ENCODE measurements around the gene MRPS27.

The MRPS27 gene

DNA sequence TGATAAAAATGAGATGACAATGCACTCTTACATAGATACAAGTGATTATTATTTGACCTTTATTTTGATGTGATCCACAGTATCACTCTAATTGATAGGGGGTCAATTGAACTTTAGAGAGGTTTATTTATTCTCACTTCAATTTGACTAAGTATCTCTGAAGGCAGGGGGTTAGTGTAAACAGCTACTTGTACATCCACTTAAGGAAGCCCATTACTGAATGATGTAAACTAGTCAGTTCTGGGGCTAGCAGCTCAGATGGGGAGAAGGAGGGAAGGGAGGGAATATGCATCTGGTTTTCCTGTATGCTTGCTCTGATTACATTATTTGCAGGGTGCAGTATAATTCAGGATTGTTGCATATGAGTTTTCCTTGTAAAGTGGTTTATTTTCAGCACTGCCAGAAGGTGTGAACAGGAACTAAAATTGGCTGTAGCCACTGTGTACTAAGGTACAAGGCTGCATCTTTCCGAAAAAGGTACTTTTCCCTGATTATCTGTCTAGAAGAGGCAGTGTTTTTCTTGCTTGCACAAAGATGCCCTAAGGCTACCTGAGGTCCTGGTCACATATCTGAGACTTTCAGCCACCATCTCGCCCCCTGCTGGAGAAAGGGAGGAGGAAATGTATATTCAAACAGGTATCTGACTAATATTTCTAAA lies 51.2 kb downstream of the MRPS27 start:
- H3K27ac ChIP-seq = no peak overlapping the region
- no peak for DNase-seq (ENCODE audit: low read depth, low spot score)

DNA sequence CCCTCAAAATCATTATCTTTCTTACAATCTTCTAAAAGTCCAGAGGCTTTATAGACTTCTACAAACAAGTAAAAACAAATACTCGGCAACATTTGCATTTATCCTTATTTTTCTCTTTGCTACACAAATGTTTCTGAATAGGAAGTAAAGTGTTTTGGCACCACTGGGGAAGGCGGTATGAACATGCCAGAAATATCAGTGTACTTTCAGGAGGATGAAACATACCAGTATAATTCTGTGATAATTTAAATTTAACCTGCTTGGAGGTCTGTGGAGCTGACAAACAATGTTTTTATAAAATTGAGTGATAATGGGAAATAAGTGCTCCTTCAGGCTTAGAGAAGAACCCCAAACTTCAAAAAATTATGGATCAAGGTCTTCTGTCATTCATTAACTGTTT lies 51.8 kb downstream of the MRPS27 start:
- DNase-seq (ENCODE audit: low read depth, low spot score) = no peak
- H3K27ac ChIP-seq = no peak overlapping the region

DNA sequence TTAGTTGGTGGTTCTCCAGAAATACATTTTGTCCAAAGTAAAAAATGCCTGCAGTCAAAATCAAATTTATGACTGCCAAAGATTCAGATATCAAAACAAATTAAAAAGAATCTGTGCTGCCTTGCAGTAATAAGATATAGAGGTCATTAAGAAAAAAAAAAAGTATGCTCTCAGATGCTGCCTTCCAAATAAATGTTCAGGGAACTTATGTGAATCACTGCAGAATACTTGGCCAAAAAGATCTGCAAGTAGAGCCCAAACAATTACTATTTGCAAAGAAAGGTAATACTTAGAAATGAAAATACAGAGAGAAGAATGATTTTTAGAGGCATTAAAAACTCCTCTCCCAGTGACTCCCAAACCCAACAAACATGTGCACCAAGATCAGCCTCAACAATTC lies 52.4 kb downstream of the MRPS27 start:
- no peak for DNase-seq (ENCODE audit: low read depth, low spot score)

DNA sequence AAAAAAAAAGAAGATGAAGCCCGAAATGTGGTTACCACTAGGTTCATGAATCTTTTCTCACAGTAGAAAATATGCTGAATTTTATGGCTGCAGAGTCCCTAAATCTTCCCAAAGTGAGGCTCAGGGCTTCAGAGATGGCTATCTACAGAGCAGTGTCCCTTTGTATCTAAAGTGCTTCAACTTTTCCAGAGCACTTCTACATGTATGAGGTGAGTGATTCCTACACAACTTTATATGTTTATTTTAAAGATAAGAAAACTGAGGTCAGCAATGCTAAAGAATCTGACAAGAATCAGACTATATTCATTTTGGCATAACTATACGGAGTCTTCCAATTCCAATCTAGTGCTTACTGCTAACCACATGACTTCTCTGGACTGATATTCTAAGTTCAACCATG lies 53.2 kb downstream of the MRPS27 start:
- H3K27ac ChIP-seq = no peak overlapping the region
- DNase-seq (ENCODE audit: low read depth, low spot score) = no peak

More for the DNA sequence above, 52.4 kb downstream of the MRPS27 start:
- H3K27ac ChIP-seq = no peak overlapping the region

DNA sequence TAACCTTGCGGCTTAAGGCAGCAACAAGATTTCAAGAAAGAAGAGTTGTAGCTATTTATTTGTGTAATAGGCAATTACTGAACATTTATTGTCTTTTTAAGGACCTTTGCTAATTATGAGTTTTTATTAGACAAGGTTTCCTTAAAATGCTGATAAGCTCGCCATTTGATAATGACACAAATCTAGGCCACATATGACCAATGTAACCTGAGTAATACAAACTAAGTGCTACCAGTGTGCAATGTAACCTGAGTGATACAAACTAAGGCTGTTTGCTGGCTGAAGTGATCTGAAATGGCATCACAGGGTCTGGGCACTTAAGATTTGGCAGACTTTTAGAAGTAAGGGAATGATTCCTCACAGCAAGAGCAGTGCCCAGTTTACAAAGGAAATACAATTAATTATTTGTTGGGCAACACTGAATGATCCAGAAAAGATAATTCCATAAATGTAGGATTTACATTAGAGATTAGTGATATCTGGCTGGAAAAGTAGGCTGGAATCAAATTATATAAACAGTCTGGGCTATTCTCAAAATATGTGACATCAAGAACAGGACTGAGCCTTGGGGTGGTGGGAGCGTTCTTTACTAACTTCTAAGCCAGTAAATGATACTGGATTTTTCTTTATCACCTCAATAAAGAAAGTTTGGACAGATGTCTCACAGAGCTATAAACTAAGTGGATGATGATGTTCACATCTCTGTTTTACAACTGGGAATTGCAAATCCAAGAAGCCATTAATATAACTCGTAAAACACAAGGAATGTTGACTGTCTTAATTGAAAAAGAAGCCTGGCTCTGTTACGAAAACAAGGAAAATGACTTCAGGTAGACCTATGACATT lies 54.8 kb downstream of the MRPS27 start:
- H3K27ac ChIP-seq = no peak overlapping the region
- no peak for DNase-seq (ENCODE audit: low read depth, low spot score)

DNA sequence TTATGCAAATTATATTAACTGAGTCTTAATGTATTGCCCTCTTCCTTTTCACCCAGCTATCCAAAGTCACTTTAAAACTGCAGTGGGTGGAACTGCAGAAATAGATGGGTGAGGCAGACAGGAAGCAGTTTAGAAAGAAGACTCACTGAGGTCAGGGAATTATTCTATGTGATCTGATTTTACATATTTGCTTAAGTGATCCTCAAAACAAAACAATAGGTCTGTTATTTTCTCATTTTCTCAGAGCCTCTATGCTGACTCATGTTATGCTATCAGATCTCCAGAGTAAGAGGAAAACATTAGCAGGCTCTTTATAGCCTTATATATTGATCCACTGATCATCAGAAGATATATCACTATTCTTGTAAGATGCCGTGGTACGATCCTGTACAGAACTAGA lies 63.5 kb downstream of the MRPS27 start:
- no peak for DNase-seq (ENCODE audit: low read depth, low spot score)
- no peak overlapping the region for H3K27ac ChIP-seq

DNA sequence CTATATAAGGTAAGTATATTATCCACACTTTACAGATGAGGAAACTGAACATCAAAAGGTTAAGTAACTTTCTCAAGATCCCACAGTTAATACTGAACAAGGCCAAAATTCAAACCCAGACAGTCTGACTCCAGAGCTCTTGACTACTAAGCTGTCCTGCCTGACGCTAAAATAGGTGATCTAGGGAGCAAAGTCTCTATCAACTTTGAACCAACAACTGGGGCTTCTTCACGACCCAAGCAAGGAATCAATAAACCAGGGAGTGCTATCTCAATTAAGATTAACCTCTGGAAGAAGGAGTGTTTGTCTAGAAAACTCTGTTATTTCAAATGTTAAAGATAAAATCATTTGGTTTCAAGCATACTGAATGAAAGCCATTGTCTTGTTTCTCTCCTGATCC lies 64.4 kb downstream of the MRPS27 start:
- DNase-seq (ENCODE audit: low read depth, low spot score) = no peak
- H3K27ac ChIP-seq = no peak overlapping the region

DNA sequence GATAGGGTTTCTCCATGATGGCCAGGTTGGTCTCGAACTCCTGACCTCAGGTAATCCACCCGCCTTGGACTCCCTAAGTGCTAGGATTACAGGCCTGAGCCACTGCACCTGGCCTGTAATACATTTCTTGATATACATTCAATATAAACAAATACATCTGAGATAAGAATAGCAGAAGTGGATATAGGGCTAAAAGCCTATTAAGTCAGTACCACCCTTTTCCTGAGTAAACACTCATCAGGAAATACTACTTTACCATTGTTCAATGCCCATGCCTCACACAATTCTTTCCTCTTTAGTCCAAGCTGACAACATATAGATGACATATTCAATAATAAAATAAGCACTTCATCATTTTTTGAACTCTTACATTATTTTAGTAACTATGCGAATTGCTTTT lies 64.8 kb downstream of the MRPS27 start:
- no peak for DNase-seq (ENCODE audit: low read depth, low spot score)
- H3K27ac ChIP-seq = no peak overlapping the region

DNA sequence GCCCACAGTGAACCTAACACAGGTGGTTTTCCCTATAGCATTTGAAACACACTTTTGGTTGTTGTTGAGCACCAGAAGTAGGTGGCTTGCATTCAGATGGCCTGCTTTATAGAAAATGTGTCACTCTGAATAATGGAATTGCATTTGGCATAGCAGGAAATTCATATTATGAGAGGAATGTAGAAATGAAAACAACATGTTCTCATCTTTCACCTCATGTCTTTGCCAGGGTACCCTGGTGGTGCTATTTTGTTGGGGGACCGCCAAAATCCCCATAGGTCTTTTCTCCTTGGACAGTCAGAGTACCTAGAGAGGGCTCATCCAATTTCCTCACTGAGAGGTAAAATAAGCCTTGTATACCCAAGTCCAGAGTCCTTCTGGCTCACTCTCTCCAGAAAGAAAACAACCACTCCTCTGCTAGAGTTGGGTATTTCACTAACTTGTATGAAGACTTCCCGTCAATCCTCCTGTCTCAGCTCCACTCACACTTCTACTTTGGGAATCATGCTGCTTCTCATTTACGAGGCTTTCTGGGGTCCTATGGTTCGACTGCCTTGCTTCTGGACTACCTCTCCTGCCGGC lies 67.4 kb downstream of the MRPS27 start:
- H3K27ac ChIP-seq = no peak overlapping the region
- no peak for DNase-seq (ENCODE audit: low read depth, low spot score)

DNA sequence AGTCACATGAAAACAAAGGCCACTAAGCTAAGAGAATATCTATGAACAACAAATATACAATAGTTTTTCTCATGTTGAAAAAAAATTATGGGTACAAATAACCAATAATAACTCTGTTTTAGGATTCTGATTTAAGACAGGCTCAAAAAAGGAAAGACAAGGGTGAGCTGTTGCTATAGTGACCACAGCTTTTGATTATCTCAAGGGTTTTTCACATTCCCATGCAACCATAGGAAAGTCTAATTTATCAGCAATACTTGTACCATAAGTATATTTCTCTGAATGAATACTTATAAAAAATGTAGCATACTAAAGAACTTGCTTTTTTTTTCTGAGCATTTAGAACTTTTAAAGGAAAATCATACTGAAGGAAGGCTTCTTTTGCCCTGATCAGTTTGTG lies 68.0 kb downstream of the MRPS27 start:
- no peak overlapping the region for H3K27ac ChIP-seq

DNA sequence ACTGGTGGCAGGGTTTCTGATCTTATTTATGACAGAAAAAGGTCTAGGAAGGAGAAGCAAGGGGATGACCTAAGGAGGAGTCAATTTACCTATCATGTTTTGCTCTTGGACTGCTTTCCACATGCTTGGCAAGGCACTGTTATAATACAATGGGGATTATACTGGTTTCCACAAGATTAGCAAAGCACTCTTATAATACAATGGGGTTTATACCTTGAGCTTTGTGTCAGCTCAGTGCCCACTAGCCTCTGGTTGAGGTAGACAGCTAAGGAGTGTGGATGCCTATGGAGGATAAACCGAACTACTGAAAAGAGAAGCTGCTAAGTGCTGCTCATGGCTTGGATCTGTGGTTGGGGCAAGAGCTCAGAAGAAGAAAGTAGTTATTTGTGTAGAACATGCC lies 68.7 kb downstream of the MRPS27 start:
- H3K27ac ChIP-seq = no peak overlapping the region
- no peak for DNase-seq (ENCODE audit: low read depth, low spot score)

More for the DNA sequence above, 68.0 kb downstream of the MRPS27 start:
- no peak for DNase-seq (ENCODE audit: low read depth, low spot score)

DNA sequence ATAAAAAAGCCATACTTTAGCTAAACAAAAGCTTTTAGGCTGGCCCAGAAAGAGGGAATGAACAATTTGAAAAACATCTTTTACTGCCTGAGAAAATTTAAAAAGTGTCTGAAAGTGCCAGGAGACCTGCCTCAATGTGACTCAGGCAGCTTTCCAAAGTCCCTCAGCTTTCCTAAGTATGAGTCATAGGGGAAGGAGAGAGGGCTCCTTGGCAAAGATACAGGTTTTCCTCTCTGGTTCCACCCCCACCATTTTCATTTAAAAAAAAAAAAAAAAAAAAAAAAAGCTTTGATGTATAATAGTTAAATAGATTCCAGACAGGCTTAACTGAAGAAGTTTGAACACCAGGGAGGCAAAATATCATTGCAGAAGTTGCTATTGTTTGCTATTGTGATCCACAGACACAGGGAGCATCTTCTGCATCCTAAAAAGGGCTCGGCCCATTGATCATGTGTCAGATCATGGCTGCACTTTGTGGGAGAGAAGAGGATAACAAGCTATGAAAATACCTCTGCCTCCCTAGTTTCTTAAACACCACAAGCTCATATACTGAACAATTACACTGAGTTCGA lies 71.5 kb downstream of the MRPS27 start:
- no peak for DNase-seq (ENCODE audit: low read depth, low spot score)
- H3K27ac ChIP-seq = no peak overlapping the region

DNA sequence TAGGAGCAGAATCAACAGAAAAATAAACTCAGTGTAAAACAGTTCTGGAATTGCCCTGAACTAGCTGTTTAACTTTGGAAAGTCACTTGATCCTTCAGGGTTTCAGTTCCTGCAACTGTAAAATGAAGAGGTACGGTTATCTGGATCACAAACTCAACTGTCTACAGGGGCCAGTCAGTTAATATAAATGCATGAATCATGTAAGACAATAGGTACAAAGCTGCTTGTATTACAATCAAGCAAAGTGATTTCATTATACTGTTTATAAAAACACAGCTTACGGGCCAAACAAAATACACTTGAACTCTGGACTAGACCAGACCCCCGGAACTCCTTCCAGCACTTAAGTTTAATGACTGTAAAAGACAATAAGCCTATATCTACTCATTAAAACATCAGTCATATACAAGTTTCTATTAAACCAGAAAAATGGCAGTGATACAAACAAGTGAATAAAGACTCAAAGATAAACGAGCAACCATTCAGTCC lies 73.0 kb downstream of the MRPS27 start:
- no peak overlapping the region for H3K27ac ChIP-seq
- DNase-seq (ENCODE audit: low read depth, low spot score) = no peak

DNA sequence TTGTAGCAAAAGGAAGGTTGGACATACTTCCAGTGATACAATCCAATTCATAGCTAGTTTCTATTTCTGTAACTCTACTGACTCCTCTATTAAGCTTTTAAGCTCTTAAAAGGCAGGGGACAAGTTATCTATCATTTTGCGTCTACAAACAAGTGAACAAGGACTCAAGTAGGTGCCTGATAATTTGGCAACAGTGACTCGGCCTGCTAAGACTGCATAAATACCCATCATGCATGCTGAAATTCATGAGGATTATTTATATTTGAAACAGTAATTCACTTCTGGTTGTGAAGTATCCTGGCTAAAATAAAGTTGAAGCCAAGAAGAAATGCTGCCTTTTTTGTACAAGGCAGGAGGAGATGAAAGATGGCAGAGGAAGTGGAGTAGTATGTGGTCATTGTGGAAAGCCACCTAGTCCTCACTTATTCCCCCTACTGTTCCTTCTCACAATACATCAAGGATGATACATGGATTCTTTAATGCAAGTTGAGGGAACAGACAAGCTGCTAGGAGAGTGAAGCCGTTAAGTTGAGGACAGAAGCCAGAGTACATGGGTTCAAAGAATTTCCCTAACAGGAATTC lies 74.0 kb downstream of the MRPS27 start:
- DNase-seq (ENCODE audit: low read depth, low spot score) = no peak
- no peak overlapping the region for H3K27ac ChIP-seq

DNA sequence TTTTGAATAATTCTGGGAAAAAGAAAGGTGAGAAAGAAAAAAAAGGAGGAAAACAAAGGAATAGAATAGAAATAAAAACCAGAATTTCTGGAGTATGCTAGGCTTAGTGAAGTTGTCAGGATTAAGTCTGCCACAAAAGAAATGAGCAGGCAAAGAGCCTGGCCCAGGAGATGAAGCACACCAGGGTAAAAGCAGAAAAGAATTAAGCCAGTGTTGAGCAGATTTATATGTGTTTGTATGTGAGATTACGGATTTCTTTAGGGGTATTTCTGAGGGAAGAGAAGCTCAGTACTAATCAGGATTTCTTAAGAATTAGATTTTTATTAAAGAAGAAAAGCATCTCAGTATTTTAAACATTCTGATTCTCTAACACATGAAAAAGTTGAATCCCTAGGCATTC lies 74.5 kb downstream of the MRPS27 start:
- H3K27ac ChIP-seq = no peak overlapping the region
- DNase-seq (ENCODE audit: low read depth, low spot score) = no peak

DNA sequence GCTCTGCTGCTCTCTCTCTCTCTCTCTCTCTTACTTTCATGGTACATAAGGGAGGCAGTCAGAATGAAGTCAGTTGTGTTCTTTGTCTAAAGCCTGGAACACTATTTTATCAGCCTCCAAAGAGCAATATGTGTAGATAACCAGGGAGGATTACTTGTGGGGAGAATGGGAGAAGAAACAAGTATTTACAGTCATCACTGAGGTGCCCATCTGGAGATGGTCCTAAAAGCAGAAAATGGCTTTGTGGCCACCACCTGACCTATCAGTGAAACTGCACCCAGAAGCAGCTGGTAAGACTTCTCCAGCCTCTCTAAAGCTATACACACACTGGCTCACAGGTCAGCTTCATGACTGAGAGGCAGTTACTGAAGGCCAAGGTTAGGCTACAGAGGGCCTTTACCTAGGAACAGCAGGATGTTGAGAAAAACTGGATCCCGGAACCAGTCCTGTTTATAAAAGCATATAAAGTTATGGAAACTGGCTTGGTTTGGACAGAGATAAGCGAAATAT lies 75.1 kb downstream of the MRPS27 start:
- no peak for DNase-seq (ENCODE audit: low read depth, low spot score)
- no peak overlapping the region for H3K27ac ChIP-seq

DNA sequence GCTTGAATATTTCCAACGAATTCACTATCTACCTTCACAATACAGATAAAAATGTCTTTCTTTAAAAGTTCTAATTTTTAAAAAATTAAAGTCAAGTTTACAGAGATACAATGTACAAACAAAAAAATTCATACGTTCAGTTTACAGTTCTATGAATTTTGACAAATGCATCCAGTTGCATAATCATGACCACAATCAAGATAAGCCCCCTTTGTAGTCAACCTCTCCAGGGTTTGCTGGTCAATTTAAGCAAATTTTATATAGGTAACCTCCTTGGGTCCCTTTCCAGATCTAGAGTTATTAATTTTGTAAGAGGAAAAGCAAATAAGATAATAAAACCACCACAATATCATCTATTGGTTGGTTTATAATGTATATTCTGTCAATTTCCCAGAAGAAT lies 76.3 kb downstream of the MRPS27 start:
- DNase-seq (ENCODE audit: low read depth, low spot score) = no peak
- no peak overlapping the region for H3K27ac ChIP-seq

DNA sequence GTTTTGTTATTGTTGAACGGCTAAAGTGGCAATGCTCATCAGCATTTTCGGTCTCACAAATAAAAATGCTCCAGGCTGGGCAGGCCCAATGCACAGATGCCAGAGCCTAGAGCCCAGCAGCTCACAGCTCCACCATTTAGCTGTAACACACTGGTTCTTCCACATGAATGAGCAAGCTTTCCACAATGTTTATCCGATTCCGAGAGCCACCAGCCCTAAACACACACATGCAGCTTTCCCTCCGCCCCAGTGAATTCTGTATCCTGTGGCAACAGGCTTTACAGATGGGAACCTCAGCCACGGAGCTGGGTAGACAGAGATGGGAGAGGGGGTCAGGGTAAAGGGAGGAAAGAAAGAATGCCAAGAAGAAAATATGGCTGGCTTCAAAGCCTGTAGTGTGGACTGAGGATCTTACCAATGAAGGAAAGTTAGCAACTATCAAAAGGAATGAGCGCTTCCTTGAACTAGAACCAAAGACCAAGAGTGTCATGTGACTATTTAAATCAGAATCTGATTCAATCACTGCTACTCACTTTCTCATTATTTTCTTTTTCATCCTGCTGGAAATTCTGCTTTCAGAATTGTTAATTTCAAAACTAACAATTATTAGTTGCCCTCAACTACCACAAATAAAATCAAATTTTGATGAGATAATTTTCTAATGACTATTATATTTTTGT lies 77.1 kb downstream of the MRPS27 start:
- H3K27ac ChIP-seq = no peak overlapping the region
- DNase-seq (ENCODE audit: low read depth, low spot score) = no peak

DNA sequence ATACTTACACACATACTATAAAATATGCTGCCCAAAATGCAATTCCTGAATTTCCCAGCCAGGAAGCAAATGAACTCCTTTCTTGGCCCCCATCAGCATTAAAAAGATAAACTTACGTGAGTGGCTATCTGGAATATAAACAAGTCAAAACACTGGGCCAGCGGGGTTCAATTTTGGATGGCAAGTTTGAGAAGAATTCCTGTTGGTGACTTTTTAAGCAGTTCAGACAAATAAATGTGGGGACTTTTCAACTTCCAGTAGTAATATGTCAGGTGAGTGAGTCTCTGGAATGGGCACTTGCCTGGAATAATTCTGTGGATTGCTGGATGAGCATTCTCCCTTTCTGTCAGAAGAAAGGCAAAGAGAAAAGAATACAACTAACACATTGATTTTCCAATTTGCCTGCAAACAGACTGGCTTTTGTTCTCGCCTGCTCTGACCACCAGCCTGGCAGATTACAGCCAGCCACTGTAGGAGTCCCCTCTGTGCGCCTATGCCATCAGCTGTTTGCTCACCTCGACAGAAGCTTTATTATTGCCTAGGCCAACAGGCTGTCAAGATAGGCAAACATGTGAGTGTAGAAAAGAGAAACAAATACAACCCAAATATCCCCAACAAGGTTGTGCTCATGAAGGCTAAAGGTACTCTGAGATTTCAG lies 78.6 kb downstream of the MRPS27 start:
- DNase-seq (ENCODE audit: low read depth, low spot score) = no peak
- H3K27ac ChIP-seq = no peak overlapping the region
